Naive thymus-derived CD8-positive, alpha-beta T cell (primary cell): ENCODE measurements around the gene SEMA6B. TPM values are rescaled to one million over a fixed set of nuclear protein-coding genes. Genes with fewer than 3 reads are reported as not detected.

ENCODE experiments used
- ATAC-seq, 2 donors: fragments of 150-1000 bp; cut with Tn5 transposase in 1 of 2; sonication (Bioruptor Pico), chemical (Tn5 transposase) in 1 of 2; 1 replicate in 1 of 2; 2 replicates in 1 of 2; pipeline ENCODE4 v1.10.0; 2021; ENCODE audit warnings: mild to moderate bottlenecking in 2 of 2, moderate library complexity in 2 of 2
- POLR2A ChIA-PET: fragments of 350-600 bp; sonication (Branson Sonifier 250); formaldehyde crosslinking; loops from one replicate; lab custom pipeline; 2021; ENCODE audit warnings: antibody characterized with exemption; lab: Charles Lee
- DNase-seq, 10 donors: peaks; one replicate each; pipeline versions ENCODE4 v3.0.0 to v3.0.0-alpha.2; 2020 to 2022
- H3K27ac Mint-ChIP-seq, 10 donors: one replicate each; pipeline ENCODE4 v1.8.0; 2020 to 2022; ENCODE audit warnings: mild to moderate bottlenecking in 10 of 10, mixed read lengths in 10 of 10, moderate library complexity in 4 of 10, inconsistent platforms in 1 of 10
- H3K27me3 Mint-ChIP-seq, 5 donors: one replicate each; pipeline ENCODE4 v1.8.0; 2021 to 2022; ENCODE audit warnings: mixed read lengths in 5 of 5
- H3K36me3 Mint-ChIP-seq, 3 donors: one replicate each; pipeline ENCODE4 v1.8.0; 2020 to 2022; ENCODE audit warnings: mixed read lengths in 3 of 3, mild to moderate bottlenecking in 2 of 3, inconsistent platforms in 1 of 3
- H3K4me1 Mint-ChIP-seq, 4 donors: one replicate each; pipeline ENCODE4 v1.8.0; 2021 to 2022; ENCODE audit warnings: mixed read lengths in 4 of 4
- H3K4me3 Mint-ChIP-seq, 10 donors: one replicate each; pipeline ENCODE4 v1.8.0; 2020 to 2022; ENCODE audit warnings: mild to moderate bottlenecking in 10 of 10, mixed read lengths in 10 of 10, moderate library complexity in 6 of 10, inconsistent platforms in 1 of 10
- H3K9me3 Mint-ChIP-seq, 9 donors: one replicate each; pipeline ENCODE4 v1.8.0; 2020 to 2022; ENCODE audit warnings: mixed read lengths in 9 of 9, mild to moderate bottlenecking in 3 of 9, inconsistent platforms in 1 of 9, moderate library complexity in 1 of 9
- polyA plus RNA-seq, 3 donors: library from polyadenylated mRNA; unstranded; fragments of 300-500 nt; fragmentation: Illumina TruSeq; gene quantifications; one replicate each; pipeline ENCODE4 v1.2.3, GENCODE V29; 2021
- total RNA-seq, 8 experiments: library from RNA in 2 of 8; stranded (reverse) in 2 of 8; gene quantifications; one replicate each; pipeline ENCODE4 v1.2.3 and lab custom pipeline; 2021 to 2026

Gene SEMA6B
- total and polyA plus RNA-seq, 5 experiments from 2014 or later, result 0.60 to 0.68 TPM; not detected in 3

- ATAC-seq (no peak), DNase-seq (no peak)
- H3K9me3 Mint-ChIP-seq, result no peaks in the 10 kb centered on the region
- POLR2A ChIA-PET, result no interaction called here
- H3K27me3 Mint-ChIP-seq, result no peaks in the 10 kb centered on the region
- H3K4me1 Mint-ChIP-seq, result no peaks in the 10 kb centered on the region
- H3K27ac Mint-ChIP-seq, result peak overlapping the region in 1 of 10 donors; percentile 34
- no peak overlapping the region for H3K4me3 Mint-ChIP-seq
- H3K36me3 Mint-ChIP-seq, result peaks cover under 1 to 46% (median under 1%) of the 10 kb centered on the region in 3 donors
Observed at GRCh38 chr19:4495471-4495870, 64.0 kb downstream of the SEMA6B start.

GRCh38 chr19:4494691-4495064 lies 64.8 kb downstream of the SEMA6B start:
- Mint-ChIP-seq H3K36me3 (peaks cover 3 to 46% (median 5%) of the 10 kb centered on the region in 3 donors), H3K4me3 (no peak overlapping the region), H3K4me1 (no peaks in the 10 kb centered on the region), H3K27ac (peak overlapping the region in 2 of 10 donors; percentile 71 to 79), H3K27me3 (no peaks in the 10 kb centered on the region), H3K9me3 (no peaks in the 10 kb centered on the region)
- POLR2A ChIA-PET, result interaction anchor here (0.6 kb wide), 1 partner anchor 925 kb away, joined by 4 read pairs; no protein-coding TSS in a partner anchor
- ATAC-seq (no peak), DNase-seq (no peak)

- H3K4me1 Mint-ChIP-seq, result no peaks in the 10 kb centered on the region
- no peaks in the 10 kb centered on the region for H3K27me3 Mint-ChIP-seq
- H3K36me3 Mint-ChIP-seq, result peaks cover 3 to 47% (median 6%) of the 10 kb centered on the region in 3 donors
- no peak for ATAC-seq
- DNase-seq, result no peak
- H3K9me3 Mint-ChIP-seq, result no peaks in the 10 kb centered on the region
- H3K27ac Mint-ChIP-seq, result peak overlapping the region in 1 of 10 donors; percentile 79
- POLR2A ChIA-PET, result interaction anchor here (0.6 kb wide), 1 partner anchor 924 kb away, joined by 4 read pairs; no protein-coding TSS in a partner anchor
- H3K4me3 Mint-ChIP-seq, result no peak overlapping the region
Observed at GRCh38 chr19:4493929-4494690, 65.4 kb downstream of the SEMA6B start.

- Mint-ChIP-seq H3K9me3 (no peaks in the 10 kb centered on the region), H3K4me3 (no peak overlapping the region), H3K36me3 (peaks cover 3 to 47% (median 6%) of the 10 kb centered on the region in 3 donors), H3K27ac (no peak overlapping the region), H3K4me1 (no peaks in the 10 kb centered on the region), H3K27me3 (no peaks in the 10 kb centered on the region)
- POLR2A ChIA-PET, result no interaction called here
- DNase-seq, result no peak
- ATAC-seq, result no peak
Observed at GRCh38 chr19:4493104-4493928, 66.2 kb downstream of the SEMA6B start.

Other genes with a start within 250 kb of the SEMA6B start
- 1 to 10 TPM; 1.4 to 2.3 TPM for gene STAP2, start 220.9 kb downstream of the SEMA6B start, total RNA-seq
- gene STAP2, start 220.9 kb downstream of the SEMA6B start, polyA plus RNA-seq, result 1 to 10 TPM; 1.3 to 2.6 (median 1.5) TPM
- 10 to 100 TPM; 18.9 to 22.1 TPM for gene MPND, start 216.1 kb downstream of the SEMA6B start, total RNA-seq
- gene MPND, start 216.1 kb downstream of the SEMA6B start, polyA plus RNA-seq, result 1 to 10 TPM; 4.6 to 5.3 (median 4.7) TPM
- 10 to 100 TPM; 38.3 to 38.6 TPM for gene SH3GL1, start 159.1 kb downstream of the SEMA6B start, total RNA-seq
- 10 to 100 TPM; 11.8 to 20.4 (median 12.3) TPM for gene SH3GL1, start 159.1 kb downstream of the SEMA6B start, polyA plus RNA-seq
- 10 to 100 TPM in 1 of 2 experiments, 1 to 10 TPM in 1; 7.5 to 10.9 TPM for gene CHAF1A, start 157.0 kb downstream of the SEMA6B start, total RNA-seq
- gene CHAF1A, start 157.0 kb downstream of the SEMA6B start, polyA plus RNA-seq, result 1 to 10 TPM; 1.7 to 2.4 (median 2.1) TPM
- 10 to 100 TPM; 61.3 to 75.2 TPM for gene UBXN6, start 101.9 kb downstream of the SEMA6B start, total RNA-seq
- gene UBXN6, start 101.9 kb downstream of the SEMA6B start, polyA plus RNA-seq, result 1 to 10 TPM; 2.4 to 6.6 (median 3.9) TPM
- 10 to 100 TPM; 35.5 to 40.0 TPM for gene HDGFL2, start 87.4 kb downstream of the SEMA6B start, total RNA-seq
- 10 to 100 TPM; 15.0 to 25.3 (median 19.0) TPM for gene HDGFL2, start 87.4 kb downstream of the SEMA6B start, polyA plus RNA-seq
- gene PLIN4, start 41.2 kb downstream of the SEMA6B start, total RNA-seq, result under 1 TPM; 0.23 to 0.36 TPM
- gene PLIN4, start 41.2 kb downstream of the SEMA6B start, polyA plus RNA-seq, result under 1 TPM; 0.07 to 0.11 (median 0.07) TPM
- 1 to 10 TPM; 2.3 to 2.6 TPM for gene PLIN5, start 24.5 kb downstream of the SEMA6B start, total RNA-seq
- gene PLIN5, start 24.5 kb downstream of the SEMA6B start, polyA plus RNA-seq, result under 1 TPM; 0.28 to 0.90 (median 0.30) TPM
- gene LRG1, start 19.6 kb downstream of the SEMA6B start, total RNA-seq, result not detected
- not detected for gene LRG1, start 19.6 kb downstream of the SEMA6B start, polyA plus RNA-seq
- 10 to 100 TPM; 19.1 to 20.7 TPM for gene TNFAIP8L1, start 79.8 kb upstream of the SEMA6B start, total RNA-seq
- gene TNFAIP8L1, start 79.8 kb upstream of the SEMA6B start, polyA plus RNA-seq, result 10 to 100 TPM in 2 of 3 donors, 1 to 10 TPM in 1; 5.6 to 16.5 (median 10.3) TPM
- gene MYDGF, start 110.7 kb upstream of the SEMA6B start, total RNA-seq, result 10 to 100 TPM; 24.9 to 25.8 TPM
- gene MYDGF, start 110.7 kb upstream of the SEMA6B start, polyA plus RNA-seq, result 100 to 1,000 TPM; 103 to 114 (median 114) TPM
- 10 to 100 TPM; 82.3 to 86.6 TPM for gene DPP9, start 164.2 kb upstream of the SEMA6B start, total RNA-seq
- 10 to 100 TPM; 16.1 to 30.6 (median 21.9) TPM for gene DPP9, start 164.2 kb upstream of the SEMA6B start, polyA plus RNA-seq
- gene FEM1A, start 232.1 kb upstream of the SEMA6B start, total RNA-seq, result 10 to 100 TPM; 15.1 to 15.2 TPM
- gene FEM1A, start 232.1 kb upstream of the SEMA6B start, polyA plus RNA-seq, result 1 to 10 TPM; 1.7 to 3.6 (median 2.5) TPM